Sciatic nerve (tissue), 2 donors: Measurements from ENCODE around the gene TMEM61. TPM values are rescaled to one million over a fixed set of nuclear protein-coding genes. Genes with fewer than 3 reads are reported as not detected.

Experiments used
- ATAC-seq: fragments of 200-7000 bp; cut with Tn5 transposase; one replicate; pipeline ENCODE4 v1.9.1; 2020; ENCODE audit warnings: mild to moderate bottlenecking, moderate library complexity
- DNase-seq: peaks from one replicate; pipeline ENCODE4 v3.0.0-alpha.2; 2020; ENCODE audit warnings: low spot score
- intact Hi-C: fragments of 100-400 bp; cut with DNase I; formaldehyde crosslinking; loops from one replicate; pipeline ENCODE4 v1.14.2; 2022
- total RNA-seq: library from RNA; stranded (reverse); fragmentation: NEBNext Ultra II Directional; extraction: Animal tissue kit (Norgen Biotek cat#: 25700); gene quantifications from one replicate; pipeline ENCODE4 v1.2.1, GENCODE V29; 2021
- donor health status: DM: no; HTN: no; CAD: no.
- donor health status: DM: no; HTN: no; CAD: no.

TMEM61 gene
- total RNA-seq, 1 donor from 2014 or later = not detected

DNA sequence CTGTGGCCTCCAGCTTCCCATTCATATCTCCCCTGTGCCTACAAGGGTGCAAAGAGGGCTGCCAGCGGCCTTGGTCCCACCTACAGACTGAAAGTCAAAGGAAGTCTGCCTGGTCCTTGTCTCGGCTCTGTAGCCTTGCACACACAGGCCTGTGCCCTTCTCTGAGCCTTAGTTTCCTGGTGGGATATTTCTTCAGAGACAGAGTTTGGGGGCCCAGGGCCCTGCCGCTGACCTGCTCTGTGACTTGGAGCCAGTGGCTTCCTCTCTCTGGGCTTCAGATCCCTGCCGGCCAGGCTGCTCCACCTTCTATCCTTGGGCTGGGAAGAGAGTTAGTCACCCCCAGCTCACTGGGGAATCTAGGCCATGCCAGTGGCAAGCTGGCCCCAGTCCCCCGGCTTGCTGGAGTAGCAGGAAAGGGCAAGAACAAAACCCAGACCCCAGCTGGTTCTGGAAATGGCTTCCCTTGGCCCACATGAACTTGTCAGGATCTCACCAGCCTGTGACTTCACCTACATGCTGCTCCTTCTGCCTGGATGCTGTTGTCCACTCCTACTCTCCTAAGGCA is 1.0 kb upstream of the TMEM61 start:
- no peak for DNase-seq

DNA sequence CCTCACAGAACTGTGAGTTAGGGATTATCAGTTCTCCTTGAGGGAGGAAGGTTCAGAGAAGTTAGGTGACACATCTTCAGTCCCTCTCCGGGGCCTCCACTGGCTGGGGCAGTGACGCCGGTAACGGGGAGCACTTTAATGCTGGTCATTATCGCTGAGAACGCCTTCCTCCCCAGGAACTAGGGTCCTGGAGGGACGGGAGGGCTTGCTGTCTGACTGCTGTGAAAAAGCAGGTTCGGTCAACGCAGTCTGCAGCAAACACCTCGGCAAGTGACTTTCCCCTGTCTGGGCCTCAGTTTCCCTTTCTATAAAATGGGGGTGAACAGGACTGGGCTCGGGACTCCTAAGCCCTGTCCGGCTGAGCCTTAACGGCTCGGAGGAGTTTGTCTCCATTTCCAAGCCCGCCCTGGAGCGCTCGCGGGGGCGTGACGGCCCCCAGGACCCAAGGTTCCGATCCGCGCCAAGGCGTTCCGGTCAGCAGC is 341 bp upstream of the TMEM61 start:
- no peak for DNase-seq
- no peak for ATAC-seq
- intact Hi-C loops = no loop called here

More for the DNA sequence above, 1.0 kb upstream of the TMEM61 start:
- intact Hi-C loops = no loop called here
- no peak for ATAC-seq

DNA sequence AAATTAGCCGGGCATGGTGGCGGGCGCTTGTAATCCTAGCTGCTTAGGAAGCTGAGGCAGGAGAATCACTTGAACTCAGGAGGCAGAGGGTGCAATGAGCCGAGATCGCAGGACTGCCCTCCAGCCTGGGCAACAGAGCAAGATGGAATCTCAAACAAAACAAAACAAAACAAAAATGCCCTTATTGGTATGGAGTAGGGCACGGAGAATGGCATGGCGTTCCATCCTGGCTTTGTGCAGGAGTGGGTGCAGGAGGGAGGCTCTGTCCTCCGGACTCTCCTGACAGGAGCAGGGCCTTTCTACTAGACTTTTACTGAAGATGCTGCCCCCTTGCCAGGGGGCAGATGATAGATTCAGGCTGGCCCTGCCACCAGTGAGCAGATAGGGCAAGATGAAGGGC is 1.0 kb downstream of the TMEM61 start:
- no peak for DNase-seq
- intact Hi-C loops = no loop called here

DNA sequence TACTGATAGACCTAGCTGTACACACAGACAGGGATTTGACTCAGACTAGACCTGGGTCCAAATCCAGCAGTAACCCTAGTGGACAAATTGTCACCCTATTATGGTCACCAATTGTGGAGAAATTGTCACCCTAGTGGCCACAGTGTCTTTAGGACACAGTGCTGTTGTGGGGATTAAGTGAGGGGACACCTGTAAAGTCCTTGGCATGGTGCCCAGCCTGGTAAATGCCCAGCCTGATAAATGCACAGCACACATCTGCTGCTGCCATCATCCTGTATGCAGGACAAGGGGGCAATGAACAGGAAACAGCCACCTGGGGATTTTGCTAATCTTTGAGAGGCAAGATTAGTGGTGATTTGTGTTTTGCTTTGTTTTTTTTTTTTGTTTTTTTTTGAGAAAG is 2.3 kb downstream of the TMEM61 start:
- DNase-seq (no peak), ATAC-seq (no peak)
- intact Hi-C loops = no loop called here

More for the DNA sequence above, 1.0 kb downstream of the TMEM61 start:
- no peak for ATAC-seq

DNA sequence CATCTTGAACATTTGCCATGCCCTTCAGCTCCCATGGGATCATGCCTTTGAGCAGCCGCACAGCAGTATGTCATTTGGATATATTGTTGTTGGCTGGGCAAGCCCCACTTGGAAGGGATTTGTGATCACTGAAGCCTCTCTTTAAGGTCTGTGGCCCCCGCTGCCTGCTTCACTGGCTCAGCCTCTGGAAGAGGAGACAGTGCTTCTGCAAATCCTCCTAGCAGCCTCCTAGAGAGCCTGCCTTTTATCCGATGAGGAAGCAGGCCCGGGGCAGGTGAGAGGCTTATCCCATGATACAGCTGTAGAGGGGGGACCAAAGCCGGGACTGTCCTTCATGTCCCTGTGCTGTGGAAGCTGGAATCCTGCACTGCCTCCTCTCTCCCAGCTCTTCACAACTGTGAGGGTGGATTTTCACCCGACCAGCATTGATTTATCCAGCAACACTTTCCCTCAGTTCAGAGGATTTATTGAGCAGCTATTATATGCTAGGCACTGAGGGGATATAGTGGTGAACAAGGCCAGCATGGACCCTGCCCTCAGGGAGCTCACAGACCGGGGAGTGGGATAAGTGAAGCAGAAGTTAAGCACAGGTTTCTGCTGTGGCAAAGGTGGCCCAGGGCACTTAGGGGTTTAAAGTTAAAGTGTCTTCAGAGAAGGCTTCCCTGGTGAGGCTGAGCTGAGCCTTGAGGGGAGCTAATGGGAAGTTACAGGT is 3.9 kb downstream of the TMEM61 start:
- intact Hi-C loops = no loop called here
- no peak for ATAC-seq
- DNase-seq = no peak

DNA sequence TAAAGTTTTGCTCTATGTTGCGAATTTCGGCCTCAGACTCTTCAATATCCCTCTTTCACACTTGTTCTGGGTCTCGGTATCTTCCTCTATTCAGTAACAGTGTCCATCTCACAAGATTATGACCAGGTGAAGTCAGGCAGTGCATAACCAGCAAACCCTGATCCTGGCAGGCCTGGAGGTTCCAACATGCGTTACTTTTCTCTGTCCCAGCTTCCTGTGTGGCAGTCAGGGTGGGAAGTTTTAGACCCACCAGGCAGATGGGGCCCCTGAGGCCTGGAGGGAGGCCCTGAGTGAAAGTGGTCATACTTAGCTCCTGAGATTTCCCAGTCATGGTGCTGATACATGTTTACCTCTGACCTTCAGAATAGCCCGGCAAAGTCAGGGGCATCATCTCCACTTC is 5.1 kb downstream of the TMEM61 start:
- intact Hi-C loops = no loop called here
- no peak for DNase-seq
- no peak for ATAC-seq

DNA sequence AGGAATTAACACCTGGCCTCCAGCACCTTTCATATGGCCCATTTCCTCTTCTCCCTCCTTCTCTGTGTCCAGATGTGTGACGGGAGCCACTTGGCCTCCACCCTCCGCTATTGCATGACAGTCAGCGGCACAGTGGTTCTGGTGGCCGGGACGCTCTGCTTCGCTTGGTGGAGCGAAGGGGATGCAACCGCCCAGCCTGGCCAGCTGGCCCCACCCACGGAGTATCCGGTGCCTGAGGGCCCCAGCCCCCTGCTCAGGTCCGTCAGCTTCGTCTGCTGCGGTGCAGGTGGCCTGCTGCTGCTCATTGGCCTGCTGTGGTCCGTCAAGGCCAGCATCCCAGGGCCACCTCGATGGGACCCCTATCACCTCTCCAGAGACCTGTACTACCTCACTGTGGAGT is 5.6 kb downstream of the TMEM61 start:
- intact Hi-C loops = no loop called here
- ATAC-seq = no peak

DNA sequence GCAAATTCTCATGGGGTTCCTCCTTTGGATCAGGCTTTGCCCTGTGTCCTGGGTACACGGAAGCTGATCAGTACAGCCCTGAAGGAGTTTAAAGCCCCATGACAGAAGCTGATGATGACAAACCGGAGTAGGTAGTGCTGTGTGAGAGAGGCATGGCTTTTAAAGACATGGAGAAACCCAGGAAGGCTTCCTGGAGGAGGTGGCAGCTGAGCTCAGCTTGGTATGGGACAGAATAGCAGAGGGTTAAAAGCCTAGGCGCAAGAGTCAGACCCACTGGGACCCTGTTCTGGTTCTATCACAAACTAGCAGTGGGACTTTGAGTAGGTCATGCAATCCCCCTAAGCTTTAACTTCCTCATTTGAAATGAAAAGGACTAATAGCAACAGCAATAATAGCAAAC is 6.1 kb downstream of the TMEM61 start:
- ATAC-seq (no peak), DNase-seq (no peak)
- intact Hi-C loops = no loop called here

More for the DNA sequence above, 5.6 kb downstream of the TMEM61 start:
- no peak for DNase-seq

DNA sequence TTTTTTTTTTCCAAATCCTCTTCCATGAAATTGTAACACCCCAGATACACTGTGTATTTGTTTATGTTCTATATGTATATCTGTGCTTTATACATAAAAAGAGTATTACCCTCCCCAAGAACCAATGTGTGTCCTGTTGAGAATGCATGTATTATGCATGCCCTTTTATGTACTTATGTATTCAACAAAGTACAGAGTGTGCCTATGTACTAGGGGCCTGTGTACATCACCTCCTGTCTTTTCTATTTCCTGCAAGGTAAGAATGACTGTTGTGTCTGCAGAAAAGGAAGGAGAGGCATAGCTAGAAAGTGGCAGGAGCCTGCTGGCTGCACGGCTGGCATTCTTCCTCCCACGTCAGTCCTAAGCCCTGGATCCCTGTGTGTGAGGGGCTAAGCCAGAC is 7.0 kb downstream of the TMEM61 start:
- no peak for DNase-seq
- ATAC-seq = no peak
- intact Hi-C loops = no loop called here

DNA sequence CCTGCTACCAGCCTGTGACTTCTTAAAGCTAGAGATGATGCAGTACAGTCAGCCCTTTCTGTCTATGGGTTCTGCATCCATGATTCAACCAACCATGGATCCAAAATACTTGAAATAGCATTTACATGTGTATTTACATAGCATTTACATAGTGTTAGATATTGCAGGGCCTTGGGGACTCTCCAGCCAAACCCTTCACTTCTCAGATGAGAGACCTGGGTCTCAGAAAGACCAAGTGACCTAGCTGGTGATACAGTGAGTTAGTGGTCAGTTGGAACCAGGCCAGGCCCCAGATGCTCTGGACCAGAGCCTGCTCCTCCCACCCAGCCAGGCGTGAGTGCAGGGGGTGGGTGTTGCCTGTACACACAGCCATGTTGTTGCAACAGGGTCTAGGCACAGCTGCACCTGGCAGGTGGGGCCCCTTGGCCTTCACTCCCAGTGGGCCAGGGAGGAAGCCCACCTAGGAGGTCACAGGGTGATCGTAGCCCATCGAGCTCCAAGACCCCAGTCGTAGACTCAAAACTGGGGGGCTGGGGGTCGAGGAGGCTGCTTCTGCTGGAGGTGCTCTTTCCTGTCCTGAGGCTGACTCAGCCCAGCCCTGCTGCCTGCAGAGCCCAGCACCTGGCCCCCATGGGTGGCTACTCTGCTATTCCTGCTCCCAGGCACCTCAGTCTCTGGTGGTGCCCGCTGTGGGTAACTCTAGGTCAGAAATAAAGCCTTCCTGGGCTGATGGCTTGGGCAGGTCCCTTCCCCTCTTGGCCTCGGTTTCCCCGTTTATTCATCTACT is 7.7 kb downstream of the TMEM61 start:
- ATAC-seq = peak; percentile 29
- no peak for DNase-seq
- intact Hi-C loops = no loop called here

DNA sequence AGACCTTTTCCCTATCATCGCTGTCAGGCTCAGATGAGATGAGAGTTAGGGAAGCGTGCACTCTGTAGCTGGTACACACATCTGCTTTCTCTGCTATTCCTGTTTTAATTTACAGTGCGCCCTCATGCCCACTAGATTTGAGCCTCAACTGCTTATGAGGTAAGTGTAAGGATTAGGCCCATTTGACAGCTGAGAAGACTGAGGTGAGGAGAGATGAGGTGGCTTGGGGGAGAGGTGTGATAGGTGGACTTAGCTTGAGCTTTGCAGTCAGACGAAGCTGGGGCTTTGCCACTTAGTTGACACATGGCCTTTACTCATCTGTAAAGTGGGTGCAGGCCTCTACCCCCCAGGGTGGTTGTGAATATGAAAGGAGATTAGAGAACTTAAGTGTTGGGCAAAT is 8.5 kb downstream of the TMEM61 start:
- ATAC-seq (no peak), DNase-seq (no peak)
- intact Hi-C loops = no loop called here

DNA sequence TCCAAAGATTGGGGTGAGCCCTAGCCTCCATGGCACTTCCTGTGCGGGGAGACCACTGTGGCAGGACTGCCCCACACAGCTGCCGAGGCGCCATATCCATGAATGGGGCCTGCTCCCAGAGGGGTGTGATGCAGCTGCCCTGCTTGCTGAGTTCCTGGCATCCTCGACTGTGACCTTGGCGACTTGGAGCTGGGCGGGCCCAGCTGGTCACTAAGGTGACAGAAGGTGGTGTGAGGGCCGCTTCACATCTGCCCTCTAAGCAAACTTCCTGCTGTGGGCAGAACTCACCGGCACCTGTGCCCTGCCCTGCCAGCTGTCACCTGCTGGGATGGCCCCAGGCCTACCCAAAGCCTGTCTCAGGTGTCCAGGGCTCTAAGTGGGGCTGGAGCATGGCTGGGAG is 9.0 kb downstream of the TMEM61 start:
- DNase-seq (no peak), ATAC-seq (no peak)
- intact Hi-C loops = no loop called here

DNA sequence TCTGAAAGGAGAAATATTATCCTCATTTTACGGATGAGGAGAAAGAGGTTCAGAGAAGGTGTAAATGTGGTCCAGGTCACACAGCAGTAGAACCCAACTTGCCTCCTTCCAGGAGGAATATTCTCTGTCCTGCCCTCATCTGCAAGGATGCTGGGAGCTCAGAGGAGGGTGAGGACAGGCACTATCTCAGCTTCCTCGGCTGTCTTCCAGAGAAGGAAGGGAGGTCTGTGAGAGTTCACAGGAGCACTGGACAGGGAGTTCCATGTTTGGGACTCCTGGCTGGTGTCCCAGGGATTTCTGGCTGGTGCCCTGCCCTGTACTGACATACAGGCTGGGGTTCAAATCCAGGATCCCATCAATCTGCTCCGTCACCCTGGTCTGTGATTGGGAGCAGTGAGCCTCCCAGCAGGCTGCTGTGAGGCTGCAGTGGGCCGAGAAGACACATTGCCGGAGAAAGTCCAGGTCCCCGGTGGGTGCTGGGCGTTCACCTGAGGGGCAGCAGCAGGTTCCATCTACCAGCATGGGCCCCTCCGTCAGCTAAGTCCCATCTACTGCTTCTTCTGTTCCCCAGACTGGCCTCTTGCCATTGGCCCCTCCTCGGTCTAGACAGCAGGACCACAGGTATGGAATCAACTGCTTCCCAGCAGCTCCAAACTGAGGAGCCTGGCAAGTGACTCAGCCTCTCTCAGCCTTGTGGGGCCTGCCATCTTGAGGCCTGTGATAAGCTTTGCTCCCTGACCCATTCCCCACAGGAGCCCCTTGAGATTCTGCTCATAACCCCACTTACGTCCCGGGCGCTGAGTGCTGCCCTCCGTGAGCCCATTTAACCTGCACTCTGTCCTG is 9.8 kb downstream of the TMEM61 start:
- ATAC-seq (no peak), DNase-seq (no peak)
- intact Hi-C loops = loop anchor here (10.0 kb wide), 1 partner anchor 45 kb away; no protein-coding TSS in a partner anchor

DNA sequence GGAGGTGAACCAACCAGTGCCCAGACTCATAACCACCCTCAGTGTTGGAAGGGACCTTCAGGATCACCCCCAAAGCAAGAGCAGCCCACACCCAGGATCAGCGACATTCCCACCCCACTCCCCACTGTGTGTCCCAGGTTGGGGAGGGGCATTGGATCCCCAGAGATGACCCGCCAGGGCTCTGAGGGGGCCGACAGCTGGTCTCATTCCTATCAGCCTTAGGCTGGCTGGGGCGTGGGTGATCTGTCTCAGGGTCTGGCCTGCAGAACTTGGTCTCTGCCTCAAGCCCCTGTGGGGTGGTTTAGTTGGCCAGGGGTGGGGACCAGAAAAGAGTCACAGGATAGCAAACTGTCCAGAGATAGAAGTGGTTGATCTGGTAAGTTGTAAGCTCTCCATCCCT is 10.5 kb downstream of the TMEM61 start:
- intact Hi-C loops = loop anchor here (10.0 kb wide), 1 partner anchor 46 kb away; no protein-coding TSS in a partner anchor
- ATAC-seq (no peak), DNase-seq (no peak)

DNA sequence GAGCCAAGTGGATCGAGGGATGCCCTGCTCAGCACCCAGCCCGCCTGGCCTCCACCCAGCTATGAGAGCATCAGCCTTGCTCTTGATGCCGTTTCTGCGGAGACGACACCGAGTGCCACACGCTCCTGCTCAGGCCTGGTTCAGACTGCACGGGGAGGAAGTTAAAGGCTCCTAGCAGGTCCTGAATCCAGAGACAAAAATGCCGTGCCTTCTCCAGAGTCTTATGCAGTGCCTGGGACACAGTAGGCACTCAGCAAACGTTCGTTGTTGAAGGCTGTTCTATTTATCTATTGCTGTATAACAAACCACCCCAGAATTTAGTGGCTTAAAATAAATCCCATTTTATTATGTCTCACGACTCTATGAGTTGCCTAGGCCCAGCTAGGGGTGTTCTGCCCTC is 11.5 kb downstream of the TMEM61 start:
- intact Hi-C loops = loop anchor here (10.0 kb wide), 1 partner anchor 47 kb away; no protein-coding TSS in a partner anchor
- ATAC-seq = no peak
- DNase-seq = no peak

DNA sequence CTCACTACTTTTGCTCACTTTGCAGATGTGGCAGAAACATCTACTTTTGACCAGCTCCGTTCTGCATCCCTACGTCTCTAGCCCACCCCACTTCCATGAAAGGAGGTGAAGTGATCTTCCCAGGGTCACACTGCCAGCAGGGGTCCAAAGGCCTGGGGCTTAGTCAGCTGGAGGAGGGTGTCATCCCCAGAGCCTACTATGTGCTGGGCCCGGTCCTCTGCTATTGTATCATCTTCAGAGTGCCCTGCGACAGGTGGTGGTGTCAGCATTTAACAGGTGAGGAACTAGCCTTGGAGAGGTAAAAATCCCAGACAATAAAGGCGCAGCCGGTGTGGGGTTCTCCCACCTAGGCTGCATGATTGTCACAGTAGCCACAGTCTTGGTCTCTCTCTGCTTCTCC is 12.7 kb downstream of the TMEM61 start:
- intact Hi-C loops = loop anchor here (10.0 kb wide), 1 partner anchor 48 kb away; no protein-coding TSS in a partner anchor
- DNase-seq (no peak), ATAC-seq (no peak)

DNA sequence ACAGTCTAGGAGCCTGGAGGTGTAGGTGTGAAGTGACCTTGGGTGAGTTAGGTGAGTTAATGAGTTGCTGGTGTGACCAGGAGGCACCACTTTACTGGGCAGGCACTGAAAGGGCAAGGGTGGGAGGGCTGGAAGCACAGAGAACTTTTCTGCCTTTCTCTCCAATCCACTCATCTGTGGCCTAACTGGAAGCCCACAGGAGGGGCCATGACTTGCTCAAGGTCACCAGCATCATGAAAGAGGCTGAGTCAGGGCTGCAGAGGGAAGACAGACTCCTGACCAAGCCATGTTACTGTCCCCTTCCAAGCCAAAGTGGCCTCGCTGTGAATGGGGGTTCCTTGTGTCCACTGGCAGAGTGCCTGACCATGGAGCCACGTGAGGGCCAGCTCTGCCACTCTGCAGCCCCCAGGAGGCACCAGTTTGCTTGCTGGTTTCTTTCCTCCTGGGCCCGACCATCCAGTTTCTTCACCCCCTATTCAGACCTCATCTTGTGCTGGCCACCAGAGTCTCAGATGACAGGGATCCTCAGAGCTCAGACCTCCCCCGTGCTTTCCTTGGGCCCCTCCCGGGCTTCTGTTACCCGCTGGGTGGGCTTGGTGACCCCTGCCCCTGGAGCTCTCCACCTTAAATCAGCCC is 14.0 kb downstream of the TMEM61 start:
- DNase-seq = no peak
- ATAC-seq = no peak
- intact Hi-C loops = loop anchor here (10.0 kb wide), 1 partner anchor 50 kb away; no protein-coding TSS in a partner anchor

DNA sequence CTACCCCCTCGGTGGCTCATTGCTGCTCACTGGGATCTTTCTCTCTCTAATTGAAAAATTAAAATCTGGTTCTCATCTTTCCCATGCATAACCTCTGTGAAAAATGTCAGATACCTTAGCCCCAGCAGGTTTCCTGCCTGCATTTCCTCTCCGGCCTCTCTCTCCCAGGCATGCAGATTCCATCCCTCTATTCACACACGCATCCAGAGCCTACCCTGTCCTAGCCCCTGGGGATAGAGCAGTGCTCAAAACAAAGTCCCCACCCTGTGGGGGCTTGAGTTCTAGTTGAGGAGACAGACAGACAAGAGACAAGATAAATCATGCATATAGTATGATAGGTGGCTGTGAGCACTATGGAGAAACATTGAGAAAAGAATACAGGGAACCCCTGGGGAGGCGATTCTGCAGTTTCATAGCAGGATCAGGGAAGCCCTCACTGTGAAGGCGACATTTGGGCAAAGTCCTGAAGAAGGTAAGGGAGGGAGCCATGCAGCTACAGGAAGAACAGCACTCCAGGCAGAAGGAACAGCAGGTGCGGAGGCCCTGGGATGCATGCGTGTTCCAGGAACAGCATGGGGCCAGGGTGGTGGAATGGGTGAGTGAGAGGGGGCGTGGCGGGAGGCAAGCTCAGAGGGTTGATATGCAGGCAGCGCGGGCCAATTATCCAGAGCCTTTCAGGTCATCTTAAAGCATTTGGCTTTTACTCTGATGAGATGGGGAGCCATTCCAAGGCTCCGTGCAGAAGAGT is 14.8 kb downstream of the TMEM61 start:
- ATAC-seq (no peak), DNase-seq (no peak)
- intact Hi-C loops = loop anchor here (10.0 kb wide), 1 partner anchor 50 kb away; no protein-coding TSS in a partner anchor
